ENCODE measurements around the gene ANTXR1. TPM values are rescaled to one million over a fixed set of nuclear protein-coding genes. Genes with fewer than 3 reads are reported as not detected.

ANTXR1 gene
- total RNA-seq, 1 experiment from 2014 or later: 33.1 TPM

DNA sequence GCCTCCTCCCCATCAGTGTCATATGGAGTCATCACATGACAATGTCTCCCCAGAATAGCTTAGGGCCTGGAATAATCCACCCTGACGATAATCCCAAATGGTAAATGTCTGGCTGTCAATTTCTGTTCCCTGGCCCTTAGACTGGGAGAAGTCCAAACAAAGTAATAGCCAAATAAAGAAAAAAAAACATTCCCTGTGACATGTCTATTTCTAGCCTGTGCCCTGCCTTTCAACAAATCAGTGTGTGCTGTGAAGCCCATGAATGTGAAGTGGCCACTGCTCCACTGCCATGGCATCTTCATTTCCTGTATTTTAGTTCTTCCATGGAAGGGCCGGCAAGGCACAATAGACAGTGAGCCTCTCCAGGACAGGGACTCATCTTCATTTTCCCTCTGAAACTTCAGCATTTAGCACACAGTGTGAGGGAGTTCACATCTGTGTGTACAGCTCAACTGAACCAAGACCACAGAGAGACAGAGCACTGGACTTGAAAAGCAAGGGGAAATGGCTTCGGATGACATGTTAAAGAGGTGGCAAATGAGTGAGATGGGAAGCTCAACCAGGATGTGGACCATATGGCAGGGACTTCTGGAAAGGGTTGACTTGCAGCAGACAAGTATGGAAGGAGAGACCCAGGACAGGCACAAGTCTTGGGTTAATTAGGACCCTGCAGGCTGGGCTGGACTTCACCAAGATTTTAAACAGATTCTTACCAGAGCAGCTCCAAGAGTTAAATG lies 140.0 kb downstream of the ANTXR1 start:
- Mint-ChIP-seq H3K4me3 (ENCODE audit: unreplicated experiment) (no peak overlapping the region), H3K27ac (ENCODE audit: low read depth, unreplicated experiment) (no peak overlapping the region), H3K4me1 (ENCODE audit: insufficient read depth, unreplicated experiment) (peaks cover 5% of the 10 kb centered on the region), H3K27me3 (ENCODE audit: insufficient read depth, unreplicated experiment) (no peaks in the 10 kb centered on the region), H3K9me3 (ENCODE audit: unreplicated experiment) (no peaks in the 10 kb centered on the region), H3K36me3 (ENCODE audit: insufficient read depth, unreplicated experiment) (no peaks in the 10 kb centered on the region)
- DNase-seq (ENCODE audit: unreplicated experiment): no peak
- ChIA-PET POLR2A (interaction anchor here (0.6 to 1.6 kb wide), 2 partner anchors 13 to 176 kb away, joined by 3 to 4 read pairs; no protein-coding TSS in a partner anchor), CTCF (interaction anchor here (0.7 to 1.2 kb wide), 3 partner anchors 13 to 141 kb away, joined by 3 read pairs; no protein-coding TSS in a partner anchor)
- intact Hi-C loops (cut with micrococcal nuclease): no loop called here
- no TSS peak for BruUV-seq (replicated peaks)
- TF ChIP-seq, protein P1, sequence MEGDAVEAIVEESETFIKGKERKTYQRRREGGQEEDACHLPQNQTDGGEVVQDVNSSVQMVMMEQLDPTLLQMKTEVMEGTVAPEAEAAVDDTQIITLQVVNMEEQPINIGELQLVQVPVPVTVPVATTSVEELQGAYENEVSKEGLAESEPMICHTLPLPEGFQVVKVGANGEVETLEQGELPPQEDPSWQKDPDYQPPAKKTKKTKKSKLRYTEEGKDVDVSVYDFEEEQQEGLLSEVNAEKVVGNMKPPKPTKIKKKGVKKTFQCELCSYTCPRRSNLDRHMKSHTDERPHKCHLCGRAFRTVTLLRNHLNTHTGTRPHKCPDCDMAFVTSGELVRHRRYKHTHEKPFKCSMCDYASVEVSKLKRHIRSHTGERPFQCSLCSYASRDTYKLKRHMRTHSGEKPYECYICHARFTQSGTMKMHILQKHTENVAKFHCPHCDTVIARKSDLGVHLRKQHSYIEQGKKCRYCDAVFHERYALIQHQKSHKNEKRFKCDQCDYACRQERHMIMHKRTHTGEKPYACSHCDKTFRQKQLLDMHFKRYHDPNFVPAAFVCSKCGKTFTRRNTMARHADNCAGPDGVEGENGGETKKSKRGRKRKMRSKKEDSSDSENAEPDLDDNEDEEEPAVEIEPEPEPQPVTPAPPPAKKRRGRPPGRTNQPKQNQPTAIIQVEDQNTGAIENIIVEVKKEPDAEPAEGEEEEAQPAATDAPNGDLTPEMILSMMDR (IDR thresholded peaks at IDR 0.05; ENCODE audit: unreplicated experiment): no peak

DNA sequence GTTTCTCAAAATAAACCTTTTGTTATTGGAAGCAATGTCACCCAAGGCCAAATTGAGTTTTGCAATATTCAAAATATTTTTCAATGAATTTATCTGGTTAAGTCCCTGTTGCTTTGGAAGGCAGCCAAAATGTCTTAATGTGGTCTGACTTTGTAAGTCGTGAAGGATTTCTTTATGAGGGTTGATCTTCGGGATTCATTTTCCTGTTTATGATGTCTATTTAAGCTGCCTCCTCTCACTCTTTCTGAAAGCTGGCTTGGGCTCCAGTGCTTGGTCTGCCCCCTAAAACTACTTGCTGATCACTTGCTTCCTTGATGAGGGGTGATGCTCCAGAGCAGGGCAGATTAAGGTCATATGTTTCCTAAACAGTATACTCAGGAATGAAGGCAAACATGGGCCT lies 141.1 kb downstream of the ANTXR1 start:
- TF ChIP-seq, protein P1 (IDR thresholded peaks at IDR 0.05; ENCODE audit: unreplicated experiment): no peak
- no TSS peak for BruUV-seq (replicated peaks)
- H3K27me3 Mint-ChIP-seq (ENCODE audit: insufficient read depth, unreplicated experiment): no peaks in the 10 kb centered on the region
- DNase-seq (ENCODE audit: unreplicated experiment): peak; percentile 42
- H3K4me1 Mint-ChIP-seq (ENCODE audit: insufficient read depth, unreplicated experiment): peaks cover 5% of the 10 kb centered on the region
- no peak overlapping the region for H3K27ac Mint-ChIP-seq (ENCODE audit: low read depth, unreplicated experiment)
- H3K36me3 Mint-ChIP-seq (ENCODE audit: insufficient read depth, unreplicated experiment): no peaks in the 10 kb centered on the region
- no peaks in the 10 kb centered on the region for H3K9me3 Mint-ChIP-seq (ENCODE audit: unreplicated experiment)
- no peak overlapping the region for H3K4me3 Mint-ChIP-seq (ENCODE audit: unreplicated experiment)
- intact Hi-C loops (cut with micrococcal nuclease): no loop called here
- ChIA-PET POLR2A (interaction anchor here (0.6 to 1.6 kb wide), 2 partner anchors 14 to 964 kb away, joined by 3 to 4 read pairs; no protein-coding TSS in a partner anchor), CTCF (no interaction called here)

DNA sequence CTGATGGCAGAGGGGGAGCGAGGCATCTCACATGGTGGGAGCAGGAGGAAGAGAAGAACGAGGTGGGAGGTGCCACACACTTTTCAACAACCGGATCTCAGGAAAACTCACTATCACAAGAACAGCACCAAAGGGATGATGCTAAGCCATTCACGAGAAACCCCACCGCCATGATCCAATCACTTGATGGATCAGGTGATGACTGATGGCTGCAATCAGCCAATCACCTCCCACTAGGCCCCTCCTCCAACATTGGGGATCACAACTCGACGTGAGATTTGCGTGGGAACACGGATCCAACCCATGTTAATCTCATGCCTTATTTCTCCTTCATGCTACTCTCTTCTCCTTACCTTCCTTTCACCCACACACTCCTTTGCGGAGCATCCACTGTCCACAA lies 143.6 kb downstream of the ANTXR1 start:
- H3K4me3 Mint-ChIP-seq (ENCODE audit: unreplicated experiment): no peak overlapping the region
- H3K27me3 Mint-ChIP-seq (ENCODE audit: insufficient read depth, unreplicated experiment): no peaks in the 10 kb centered on the region
- peaks cover 8% of the 10 kb centered on the region for H3K4me1 Mint-ChIP-seq (ENCODE audit: insufficient read depth, unreplicated experiment)
- H3K9me3 Mint-ChIP-seq (ENCODE audit: unreplicated experiment): no peaks in the 10 kb centered on the region
- H3K27ac Mint-ChIP-seq (ENCODE audit: low read depth, unreplicated experiment): no peak overlapping the region
- H3K36me3 Mint-ChIP-seq (ENCODE audit: insufficient read depth, unreplicated experiment): no peaks in the 10 kb centered on the region
- no TSS peak for BruUV-seq (replicated peaks)
- POLR2A ChIA-PET: no interaction called here
- TF ChIP-seq, protein P1 (IDR thresholded peaks at IDR 0.05; ENCODE audit: unreplicated experiment): no peak
- DNase-seq (ENCODE audit: unreplicated experiment): no peak
- intact Hi-C loops (cut with micrococcal nuclease): no loop called here
- CTCF ChIA-PET: no interaction called here

DNA sequence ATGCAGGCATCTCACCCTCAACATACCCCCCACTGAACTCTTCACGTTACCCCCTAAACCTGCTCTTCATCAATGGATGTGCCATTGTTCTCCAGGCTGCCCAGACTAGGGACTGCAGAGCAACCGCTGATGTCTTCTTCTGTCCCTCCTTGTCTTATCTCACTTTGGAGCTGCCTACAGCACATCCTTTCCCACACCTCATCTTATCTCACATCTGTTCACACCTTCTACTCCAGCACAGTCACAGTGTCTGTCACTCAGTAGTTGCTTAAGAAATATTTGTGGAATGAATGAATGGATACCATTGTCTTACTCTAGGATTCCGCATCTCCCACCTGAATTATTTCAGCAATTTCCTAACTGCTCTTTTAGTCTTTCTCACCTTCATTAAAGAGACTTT lies 144.5 kb downstream of the ANTXR1 start:
- Mint-ChIP-seq H3K36me3 (ENCODE audit: insufficient read depth, unreplicated experiment) (no peaks in the 10 kb centered on the region), H3K4me1 (ENCODE audit: insufficient read depth, unreplicated experiment) (peaks cover 8% of the 10 kb centered on the region), H3K4me3 (ENCODE audit: unreplicated experiment) (no peak overlapping the region), H3K27ac (ENCODE audit: low read depth, unreplicated experiment) (no peak overlapping the region), H3K9me3 (ENCODE audit: unreplicated experiment) (no peaks in the 10 kb centered on the region), H3K27me3 (ENCODE audit: insufficient read depth, unreplicated experiment) (no peaks in the 10 kb centered on the region)
- TF ChIP-seq, protein P1 (IDR thresholded peaks at IDR 0.05; ENCODE audit: unreplicated experiment): no peak
- no TSS peak for BruUV-seq (replicated peaks)
- DNase-seq (ENCODE audit: unreplicated experiment): no peak
- ChIA-PET CTCF (interaction anchor here (1.0 kb wide), 1 partner anchor 151 kb away, joined by 3 read pairs; no protein-coding TSS in a partner anchor), POLR2A (no interaction called here)
- intact Hi-C loops (cut with micrococcal nuclease): no loop called here
